Spinal cord (tissue), 10 donors: Measurements from ENCODE around the gene DOCK7. TPM values are rescaled to one million over a fixed set of nuclear protein-coding genes. Genes with fewer than 3 reads are reported as not detected.

Source experiments
- DNase-seq, 6 donors: peaks; one replicate each; pipeline versions ENCODE4 v3.0.0 to v3.0.0-alpha.2; 2013 to 2015; ENCODE audit warnings: low spot score in 6 of 6, low read depth in 4 of 6
- H3K27ac ChIP-seq: one replicate; pipeline ENCODE4 v1.5.1; 2013; ENCODE audit warnings: low read depth, low read length, control low read depth
- H3K27me3 ChIP-seq: one replicate; pipeline ENCODE4 v1.6.1; 2013; ENCODE audit warnings: low read length; ENCODE audit not compliant: control insufficient read depth, insufficient read depth
- H3K36me3 ChIP-seq: one replicate; pipeline ENCODE4 v1.6.1; 2013; ENCODE audit warnings: low read length; ENCODE audit not compliant: control insufficient read depth, insufficient read depth
- H3K4me1 ChIP-seq: one replicate; pipeline ENCODE4 v1.6.1; 2013; ENCODE audit warnings: low read length; ENCODE audit not compliant: control insufficient read depth, insufficient read depth
- H3K4me3 ChIP-seq: one replicate; pipeline ENCODE4 v1.5.1; 2013; ENCODE audit warnings: low read depth, low read length, control low read depth
- H3K9me3 ChIP-seq: one replicate; pipeline ENCODE4 v1.6.1; 2013; ENCODE audit warnings: low read length; ENCODE audit not compliant: control insufficient read depth, insufficient read depth
- WGBS: methylation state at CpG from one replicate; pipeline ENCODE4 v1.1.5; 2013; ENCODE audit warnings: missing lambda C conversion rate; ENCODE audit not compliant: insufficient coverage; 5-methylcytosine and 5-hydroxymethylcytosine counted together
- long read RNA-seq, 4 donors: transcript quantifications; one replicate each; lab custom pipeline, GENCODE V29; 2026
- polyA plus RNA-seq, 2 donors: library from polyadenylated mRNA; unstranded; fragments of 120-200 nt; gene quantifications; one replicate each; pipeline ENCODE4 v1.2.1, GENCODE V29; 2013; ENCODE audit not compliant: insufficient read length in 2 of 2
- total RNA-seq, 2 donors: library from RNA; depleted of rRNA in 1 of 2; stranded (reverse); fragments of 120-200 nt in 1 of 2; fragments of >200 nt in 1 of 2; gene quantifications; one replicate each; pipeline versions ENCODE4 v1.2.3 to v1.2.4, GENCODE V29; 2013 to 2014
- donor health status: healthy.

The DOCK7 gene
- 100 to 1,000 TPM in 1 of 2 donors, 10 to 100 TPM in 1; 83.2 to 158 TPM for total RNA-seq
- polyA plus RNA-seq, result 10 to 100 TPM; 42.3 to 51.7 TPM
- long read RNA-seq, donor 1, partial matches to known transcripts, result 0 of 4 reads
- long read RNA-seq, donor 1, other reads (novel, unspliced or antisense), result 0 of 4 reads
- long read RNA-seq, donor 2, result 0 reads
- long read RNA-seq, donor 3, partial matches to known transcripts, result 0 of 2 reads
- long read RNA-seq, donor 3, other reads (novel, unspliced or antisense), result 0 of 2 reads
- long read RNA-seq, donor 4, full-length matches to known transcripts, result 6 of 48 reads
- long read RNA-seq, donor 4, partial matches to known transcripts, result 32 of 48 reads
- long read RNA-seq, donor 4, other reads (novel, unspliced or antisense), result 10 of 48 reads

- DNase-seq, result peak; percentile 53 to 93 (median 64)
- under 1% methylated on average over 107 of the region's 107 CpGs for WGBS
- Histone ChIP-seq H3K4me3 (peak within 1 kb of the TSS; percentile 84), H3K9me3 (no peaks in the 10 kb centered on the region), H3K36me3 (no peaks in the 10 kb centered on the region), H3K27me3 (no peaks in the 10 kb centered on the region), H3K27ac (peak within 1 kb of the TSS; percentile 91), H3K4me1 (peaks cover 23% of the 10 kb centered on the region)
Measured at GRCh38 chr1:62687903-62688686, at the start of gene DOCK7. Gene DOCK7, minus strand, starts transcription at chr1:62688386. Its CDS starts 122 bp downstream, at chr1:62688264.

- Histone ChIP-seq H3K27me3 (no peaks in the 10 kb centered on the region), H3K9me3 (no peaks in the 10 kb centered on the region), H3K4me3 (no peak overlapping the region), H3K36me3 (no peaks in the 10 kb centered on the region), H3K27ac (no peak overlapping the region), H3K4me1 (no peaks in the 10 kb centered on the region)
- WGBS, result no CpG with 5 or more reads among the region's 3 CpGs
- no peak for DNase-seq
Measured at GRCh38 chr1:62735491-62736171, 47.4 kb upstream of the DOCK7 start.

- DNase-seq, result peak in 2 of 6 donors; percentile 41 to 69
- 24% methylated on average over 2 of the region's 3 CpGs for WGBS
- Histone ChIP-seq H3K9me3 (no peaks in the 10 kb centered on the region), H3K27ac (no peak overlapping the region), H3K4me1 (no peaks in the 10 kb centered on the region), H3K4me3 (no peak overlapping the region), H3K36me3 (no peaks in the 10 kb centered on the region), H3K27me3 (no peaks in the 10 kb centered on the region)
Measured at GRCh38 chr1:62732331-62732730, 44.1 kb upstream of the DOCK7 start.

GRCh38 chr1:62728963-62729362 lies 40.8 kb upstream of the DOCK7 start:
- 77% methylated on average over 5 of the region's 5 CpGs for WGBS
- Histone ChIP-seq H3K36me3 (no peaks in the 10 kb centered on the region), H3K4me3 (no peak overlapping the region), H3K27me3 (no peaks in the 10 kb centered on the region), H3K9me3 (no peaks in the 10 kb centered on the region), H3K27ac (no peak overlapping the region), H3K4me1 (peaks cover 10% of the 10 kb centered on the region)
- no peak for DNase-seq

- WGBS, result 80% methylated on average over 1 of the region's 5 CpGs
- Histone ChIP-seq H3K36me3 (no peaks in the 10 kb centered on the region), H3K9me3 (no peaks in the 10 kb centered on the region), H3K27ac (peak overlapping the region; percentile 8), H3K4me1 (peaks cover 10% of the 10 kb centered on the region), H3K27me3 (no peaks in the 10 kb centered on the region), H3K4me3 (no peak overlapping the region)
- peak in 3 of 6 donors; percentile 29 to 68 (median 63) for DNase-seq
Measured at GRCh38 chr1:62727656-62728407, 39.6 kb upstream of the DOCK7 start.

GRCh38 chr1:62726011-62726442 lies 37.8 kb upstream of the DOCK7 start:
- DNase-seq, result peak in 3 of 6 donors; percentile 48 to 76 (median 74)
- Histone ChIP-seq H3K4me3 (no peak overlapping the region), H3K4me1 (peaks cover 10% of the 10 kb centered on the region), H3K36me3 (no peaks in the 10 kb centered on the region), H3K9me3 (no peaks in the 10 kb centered on the region), H3K27ac (peak overlapping the region; percentile 74), H3K27me3 (no peaks in the 10 kb centered on the region)
- no CpG with 5 or more reads among the region's 2 CpGs for WGBS

GRCh38 chr1:62725255-62725654 lies 37.1 kb upstream of the DOCK7 start:
- no peaks in the 10 kb centered on the region for H3K27me3 ChIP-seq
- peak in 2 of 6 donors; percentile 11 to 58 for DNase-seq
- no CpG with 5 or more reads among the region's 1 CpG for WGBS
- no peaks in the 10 kb centered on the region for H3K36me3 ChIP-seq
- H3K27ac ChIP-seq, result peak overlapping the region; percentile 74
- H3K9me3 ChIP-seq, result no peaks in the 10 kb centered on the region
- peaks cover 10% of the 10 kb centered on the region for H3K4me1 ChIP-seq
- H3K4me3 ChIP-seq, result no peak overlapping the region

GRCh38 chr1:62724430-62724829 lies 36.2 kb upstream of the DOCK7 start:
- peak overlapping the region; percentile 11 for H3K27ac ChIP-seq
- 93% methylated on average over 2 of the region's 3 CpGs for WGBS
- DNase-seq, result no peak

GRCh38 chr1:62723883-62724282 lies 35.7 kb upstream of the DOCK7 start:
- no CpG with 5 or more reads among the region's 2 CpGs for WGBS
- H3K4me1 ChIP-seq, result peaks cover 10% of the 10 kb centered on the region
- H3K27ac ChIP-seq, result no peak overlapping the region
- H3K36me3 ChIP-seq, result no peaks in the 10 kb centered on the region
- H3K27me3 ChIP-seq, result no peaks in the 10 kb centered on the region
- no peak for DNase-seq
- H3K4me3 ChIP-seq, result no peak overlapping the region
- H3K9me3 ChIP-seq, result no peaks in the 10 kb centered on the region

More at GRCh38 chr1:62724430-62724829, 36.2 kb upstream of the DOCK7 start:
- Histone ChIP-seq H3K27me3 (no peaks in the 10 kb centered on the region), H3K4me1 (peaks cover 10% of the 10 kb centered on the region), H3K9me3 (no peaks in the 10 kb centered on the region), H3K36me3 (no peaks in the 10 kb centered on the region), H3K4me3 (no peak overlapping the region)
